ENCODE results near the gene PNMA8A.

PNMA8A gene

GRCh38 chr19:46488551-46488950 is 17.2 kb upstream of the PNMA8A start:
- Mint-ChIP-seq H3K27me3 (peaks cover 98% of the 10 kb centered on the region), H3K4me3 (no peak overlapping the region), H3K27ac (ENCODE audit: low read depth) (no peak overlapping the region), H3K9me3 (no peaks in the 10 kb centered on the region), H3K36me3 (ENCODE audit: insufficient read depth) (peaks cover 5% of the 10 kb centered on the region), H3K4me1 (peaks cover 11% of the 10 kb centered on the region)
- no peak for ATAC-seq (replicated peaks; ENCODE audit: extremely low read depth, poor library complexity, severe bottlenecking)
- DNase-seq (ENCODE audit: low spot score in 2 of 2) = no peak

- H3K9me3 Mint-ChIP-seq = no peaks in the 10 kb centered on the region
- H3K4me3 Mint-ChIP-seq = no peak overlapping the region
- ATAC-seq (replicated peaks; ENCODE audit: extremely low read depth, poor library complexity, severe bottlenecking) (peak; percentile 46), DNase-seq (ENCODE audit: low spot score in 2 of 2) (peak; percentile 55 to 78)
- peaks cover 95% of the 10 kb centered on the region for H3K27me3 Mint-ChIP-seq
- peaks cover 5% of the 10 kb centered on the region for H3K36me3 Mint-ChIP-seq (ENCODE audit: insufficient read depth)
- H3K4me1 Mint-ChIP-seq = peaks cover 11% of the 10 kb centered on the region
- no peak overlapping the region for H3K27ac Mint-ChIP-seq (ENCODE audit: low read depth)
These were observed 16.6 kb upstream of the PNMA8A start for GRCh38 chr19:46487802-46488445.

- Mint-ChIP-seq H3K9me3 (no peaks in the 10 kb centered on the region), H3K4me3 (no peak overlapping the region), H3K4me1 (peaks cover 11% of the 10 kb centered on the region), H3K36me3 (ENCODE audit: insufficient read depth) (peaks cover 5% of the 10 kb centered on the region), H3K27ac (ENCODE audit: low read depth) (no peak overlapping the region), H3K27me3 (peaks cover 96% of the 10 kb centered on the region)
- no peak for DNase-seq (ENCODE audit: low spot score in 2 of 2)
- ATAC-seq (replicated peaks; ENCODE audit: extremely low read depth, poor library complexity, severe bottlenecking) = no peak
These were observed 15.9 kb upstream of the PNMA8A start for GRCh38 chr19:46487178-46487801.

GRCh38 chr19:46486358-46486757 is 15.0 kb upstream of the PNMA8A start:
- Mint-ChIP-seq H3K9me3 (no peaks in the 10 kb centered on the region), H3K27me3 (peaks cover 96% of the 10 kb centered on the region), H3K27ac (ENCODE audit: low read depth) (no peak overlapping the region), H3K4me3 (no peak overlapping the region), H3K4me1 (peaks cover 11% of the 10 kb centered on the region), H3K36me3 (ENCODE audit: insufficient read depth) (peaks cover 5% of the 10 kb centered on the region)
- ATAC-seq (replicated peaks; ENCODE audit: extremely low read depth, poor library complexity, severe bottlenecking) (no peak), DNase-seq (ENCODE audit: low spot score in 2 of 2) (no peak)

- ATAC-seq (replicated peaks; ENCODE audit: extremely low read depth, poor library complexity, severe bottlenecking) = no peak
- H3K27me3 Mint-ChIP-seq = peaks cover 90% of the 10 kb centered on the region
- H3K4me3 Mint-ChIP-seq = no peak overlapping the region
- no peak overlapping the region for H3K27ac Mint-ChIP-seq (ENCODE audit: low read depth)
- DNase-seq (ENCODE audit: low spot score in 2 of 2) = no peak
- peaks cover 3% of the 10 kb centered on the region for H3K36me3 Mint-ChIP-seq (ENCODE audit: insufficient read depth)
- peaks cover 11% of the 10 kb centered on the region for H3K4me1 Mint-ChIP-seq
- H3K9me3 Mint-ChIP-seq = no peaks in the 10 kb centered on the region
These were observed 13.3 kb upstream of the PNMA8A start for GRCh38 chr19:46484656-46485055.

GRCh38 chr19:46482631-46483030 is 11.3 kb upstream of the PNMA8A start:
- no peak overlapping the region for H3K27ac Mint-ChIP-seq (ENCODE audit: low read depth)
- DNase-seq (ENCODE audit: low spot score in 2 of 2) (no peak), ATAC-seq (replicated peaks; ENCODE audit: extremely low read depth, poor library complexity, severe bottlenecking) (no peak)
- peaks cover 3% of the 10 kb centered on the region for H3K36me3 Mint-ChIP-seq (ENCODE audit: insufficient read depth)
- peaks cover 5% of the 10 kb centered on the region for H3K4me1 Mint-ChIP-seq
- H3K27me3 Mint-ChIP-seq = peaks cover 86% of the 10 kb centered on the region
- H3K4me3 Mint-ChIP-seq = no peak overlapping the region
- H3K9me3 Mint-ChIP-seq = no peaks in the 10 kb centered on the region

GRCh38 chr19:46481947-46482346 is 10.6 kb upstream of the PNMA8A start:
- ATAC-seq (replicated peaks; ENCODE audit: extremely low read depth, poor library complexity, severe bottlenecking) = no peak
- H3K36me3 Mint-ChIP-seq (ENCODE audit: insufficient read depth) = peaks cover 3% of the 10 kb centered on the region
- no peak overlapping the region for H3K27ac Mint-ChIP-seq (ENCODE audit: low read depth)
- H3K4me1 Mint-ChIP-seq = peaks cover 5% of the 10 kb centered on the region
- DNase-seq (ENCODE audit: low spot score in 2 of 2) = no peak
- peaks cover 79% of the 10 kb centered on the region for H3K27me3 Mint-ChIP-seq
- H3K4me3 Mint-ChIP-seq = no peak overlapping the region
- H3K9me3 Mint-ChIP-seq = no peaks in the 10 kb centered on the region

- DNase-seq (ENCODE audit: low spot score in 2 of 2) = no peak
- no peaks in the 10 kb centered on the region for H3K36me3 Mint-ChIP-seq (ENCODE audit: insufficient read depth)
- no peak overlapping the region for H3K27ac Mint-ChIP-seq (ENCODE audit: low read depth)
- no peak for ATAC-seq (replicated peaks; ENCODE audit: extremely low read depth, poor library complexity, severe bottlenecking)
- H3K27me3 Mint-ChIP-seq = peaks cover 73% of the 10 kb centered on the region
- H3K9me3 Mint-ChIP-seq = no peaks in the 10 kb centered on the region
- H3K4me1 Mint-ChIP-seq = peaks cover 5% of the 10 kb centered on the region
- H3K4me3 Mint-ChIP-seq = no peak overlapping the region
These were observed 10.0 kb upstream of the PNMA8A start for GRCh38 chr19:46481223-46481848.

GRCh38 chr19:46480415-46480814 is 9.1 kb upstream of the PNMA8A start:
- Mint-ChIP-seq H3K27ac (ENCODE audit: low read depth) (no peak overlapping the region), H3K27me3 (peaks cover 63% of the 10 kb centered on the region), H3K4me1 (peaks cover 5% of the 10 kb centered on the region), H3K9me3 (no peaks in the 10 kb centered on the region), H3K4me3 (no peak overlapping the region), H3K36me3 (ENCODE audit: insufficient read depth) (no peaks in the 10 kb centered on the region)
- no peak for ATAC-seq (replicated peaks; ENCODE audit: extremely low read depth, poor library complexity, severe bottlenecking)
- DNase-seq (ENCODE audit: low spot score in 2 of 2) = no peak

- Mint-ChIP-seq H3K27me3 (peaks cover 59% of the 10 kb centered on the region), H3K9me3 (no peaks in the 10 kb centered on the region), H3K36me3 (ENCODE audit: insufficient read depth) (no peaks in the 10 kb centered on the region), H3K4me3 (no peak overlapping the region), H3K27ac (ENCODE audit: low read depth) (peak overlapping the region; percentile 29), H3K4me1 (peaks cover 5% of the 10 kb centered on the region)
- peak; percentile 28 for ATAC-seq (replicated peaks; ENCODE audit: extremely low read depth, poor library complexity, severe bottlenecking)
- no peak for DNase-seq (ENCODE audit: low spot score in 2 of 2)
These were observed 7.1 kb upstream of the PNMA8A start for GRCh38 chr19:46478356-46478986.

- Mint-ChIP-seq H3K27ac (ENCODE audit: low read depth) (no peak overlapping the region), H3K27me3 (peaks cover 57% of the 10 kb centered on the region)
These were observed 4.6 kb upstream of the PNMA8A start for GRCh38 chr19:46475986-46476385.

GRCh38 chr19:46474211-46474610 is 2.8 kb upstream of the PNMA8A start:
- peaks cover 5% of the 10 kb centered on the region for H3K4me1 Mint-ChIP-seq
- peaks cover 2% of the 10 kb centered on the region for H3K36me3 Mint-ChIP-seq (ENCODE audit: insufficient read depth)
- DNase-seq (ENCODE audit: low spot score in 2 of 2) (no peak), ATAC-seq (replicated peaks; ENCODE audit: extremely low read depth, poor library complexity, severe bottlenecking) (no peak)
- no peaks in the 10 kb centered on the region for H3K9me3 Mint-ChIP-seq
- no peak overlapping the region for H3K27ac Mint-ChIP-seq (ENCODE audit: low read depth)
- no peak overlapping the region for H3K4me3 Mint-ChIP-seq
- peaks cover 63% of the 10 kb centered on the region for H3K27me3 Mint-ChIP-seq

More at GRCh38 chr19:46475986-46476385, 4.6 kb upstream of the PNMA8A start:
- H3K4me1 Mint-ChIP-seq = peaks cover 5% of the 10 kb centered on the region
- H3K36me3 Mint-ChIP-seq (ENCODE audit: insufficient read depth) = peaks cover 2% of the 10 kb centered on the region
- H3K4me3 Mint-ChIP-seq = no peak overlapping the region
- ATAC-seq (replicated peaks; ENCODE audit: extremely low read depth, poor library complexity, severe bottlenecking) (no peak), DNase-seq (ENCODE audit: low spot score in 2 of 2) (no peak)
- H3K9me3 Mint-ChIP-seq = no peaks in the 10 kb centered on the region

All from central memory CD8-positive, alpha-beta T cell (primary cell).